ENCODE data around the gene PRELID2.

- TF ChIP-seq, protein P1, sequence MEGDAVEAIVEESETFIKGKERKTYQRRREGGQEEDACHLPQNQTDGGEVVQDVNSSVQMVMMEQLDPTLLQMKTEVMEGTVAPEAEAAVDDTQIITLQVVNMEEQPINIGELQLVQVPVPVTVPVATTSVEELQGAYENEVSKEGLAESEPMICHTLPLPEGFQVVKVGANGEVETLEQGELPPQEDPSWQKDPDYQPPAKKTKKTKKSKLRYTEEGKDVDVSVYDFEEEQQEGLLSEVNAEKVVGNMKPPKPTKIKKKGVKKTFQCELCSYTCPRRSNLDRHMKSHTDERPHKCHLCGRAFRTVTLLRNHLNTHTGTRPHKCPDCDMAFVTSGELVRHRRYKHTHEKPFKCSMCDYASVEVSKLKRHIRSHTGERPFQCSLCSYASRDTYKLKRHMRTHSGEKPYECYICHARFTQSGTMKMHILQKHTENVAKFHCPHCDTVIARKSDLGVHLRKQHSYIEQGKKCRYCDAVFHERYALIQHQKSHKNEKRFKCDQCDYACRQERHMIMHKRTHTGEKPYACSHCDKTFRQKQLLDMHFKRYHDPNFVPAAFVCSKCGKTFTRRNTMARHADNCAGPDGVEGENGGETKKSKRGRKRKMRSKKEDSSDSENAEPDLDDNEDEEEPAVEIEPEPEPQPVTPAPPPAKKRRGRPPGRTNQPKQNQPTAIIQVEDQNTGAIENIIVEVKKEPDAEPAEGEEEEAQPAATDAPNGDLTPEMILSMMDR (optimal IDR thresholded peaks at IDR 0.05 in 1 of 3, IDR thresholded peaks at IDR 0.05 in 1 of 3, conservative IDR thresholded peaks at IDR 0.05 in 1 of 3; ENCODE audit: extremely low read depth in 1 of 3, insufficient read depth in 2 of 3, low read length in 3 of 3), result no peak
- no peak for TF ChIP-seq EZH2 (IDR thresholded peaks at IDR 0.05; ENCODE audit: low read length)
These were observed 42.3 kb downstream of the PRELID2 start for GRCh38 chr5:145792840-145793239.
